OCI-LY7 (cell line): ENCODE data around the gene KCNQ5.

Experiments
- CTCF ChIP-seq: fragments of 200-600 bp; sonication (generic); conservative IDR thresholded peaks from 2 replicates; pipeline ENCODE4 v1.5.1; 2014; ENCODE audit warnings: mild to moderate bottlenecking, antibody characterized with exemption, low read length, moderate library complexity, mixed read lengths
- EZH2phosphoT487 ChIP-seq: fragments of 200-600 bp; sonication (generic); IDR thresholded peaks from 2 replicates; pipeline ENCODE4 v1.6.1; 2018; ENCODE audit warnings: low read depth, borderline replicate concordance, mild to moderate bottlenecking, mixed run types, antibody characterized with exemption, low read length, moderate library complexity, mixed read lengths

GRCh38 chr6:73169633-73170032, 547.8 kb downstream of the KCNQ5 start:
- no peak for TF ChIP-seq CTCF
- TF ChIP-seq EZH2phosphoT487 = no peak
